SK-N-MC (cell line): ENCODE results near the gene HDLBP.

Experiments
- EZH2 ChIP-seq: fragments of 200-600 bp; sonication (generic); IDR thresholded peaks from one replicate; pipeline ENCODE4 v1.6.1; 2017; ENCODE audit warnings: antibody characterized with exemption
- FOXP2 ChIP-seq: optimal IDR thresholded peaks from 2 replicates; pipeline ENCODE3; 2011; ENCODE audit warnings: mild to moderate bottlenecking, moderate library complexity; ENCODE audit not compliant: insufficient read depth; ENCODE audit errors: extremely low read length, control extremely low read depth
- POLR2AphosphoS5 ChIP-seq: IDR thresholded peaks from 2 replicates; pipeline ENCODE4 v1.6.1; 2012; ENCODE audit warnings: mild to moderate bottlenecking, low read depth, low read length, borderline replicate concordance

- TF ChIP-seq EZH2 (no peak), POLR2AphosphoS5 (no peak), FOXP2 (no peak)
Observed at GRCh38 chr2:241320394-241320793, 4.9 kb upstream of the HDLBP start.
